ENCODE results near the gene ELAPOR2.

- TF ChIP-seq MXI1 (IDR thresholded peaks at IDR 0.05; ENCODE audit: borderline replicate concordance, low read depth, low read length) (no peak), CTCF (conservative IDR thresholded peaks at IDR 0.05; ENCODE audit: low read depth, low read length) (no peak), NFE2L2 (IDR thresholded peaks at IDR 0.05; ENCODE audit: low read depth, low read length) (no peak), USF2 (IDR thresholded peaks at IDR 0.05; ENCODE audit: low read depth, low read length) (no peak), MAZ (IDR thresholded peaks at IDR 0.05; ENCODE audit: borderline replicate concordance, low read depth, low read length) (no peak), POLR2A (IDR thresholded peaks at IDR 0.05; ENCODE audit: low read depth, low read length) (no peak), RAD21 (IDR thresholded peaks at IDR 0.05; ENCODE audit: low read length) (no peak), FOS (IDR thresholded peaks at IDR 0.05; ENCODE audit: low read depth, low read length) (no peak), ELK1 (IDR thresholded peaks at IDR 0.05; ENCODE audit: borderline replicate concordance, low read depth, low read length) (no peak), CEBPB (IDR thresholded peaks at IDR 0.05; ENCODE audit: low read depth, low read length) (no peak)
These were observed 45.6 kb downstream of the ELAPOR2 start for GRCh38 chr7:87013840-87014190.
